ENCODE data around the gene PNPLA1.
A peak's percentile ranks its signal among the peaks of the same experiment; 100 is the strongest.

Gene PNPLA1

DNA sequence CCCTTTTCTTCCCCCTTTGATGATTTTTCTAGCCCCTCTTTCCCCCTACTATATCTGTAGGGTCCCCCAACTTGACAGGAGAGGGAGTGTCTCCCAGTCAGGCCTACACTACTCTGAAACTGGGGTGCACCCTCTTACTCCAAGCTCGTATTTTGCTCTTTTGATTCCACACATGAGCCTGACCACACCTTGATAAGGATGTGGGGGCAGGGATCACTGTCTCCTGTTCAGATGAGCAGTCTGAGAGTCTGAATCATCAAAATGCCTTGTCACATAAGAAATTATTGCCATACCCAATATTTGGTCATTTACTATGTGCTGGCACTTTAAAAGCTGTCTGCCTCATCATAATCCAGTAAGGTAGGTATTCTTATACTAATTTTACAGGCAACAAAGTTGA is 15.9 kb downstream of the PNPLA1 start:
- DNase-seq = no peak

DNA sequence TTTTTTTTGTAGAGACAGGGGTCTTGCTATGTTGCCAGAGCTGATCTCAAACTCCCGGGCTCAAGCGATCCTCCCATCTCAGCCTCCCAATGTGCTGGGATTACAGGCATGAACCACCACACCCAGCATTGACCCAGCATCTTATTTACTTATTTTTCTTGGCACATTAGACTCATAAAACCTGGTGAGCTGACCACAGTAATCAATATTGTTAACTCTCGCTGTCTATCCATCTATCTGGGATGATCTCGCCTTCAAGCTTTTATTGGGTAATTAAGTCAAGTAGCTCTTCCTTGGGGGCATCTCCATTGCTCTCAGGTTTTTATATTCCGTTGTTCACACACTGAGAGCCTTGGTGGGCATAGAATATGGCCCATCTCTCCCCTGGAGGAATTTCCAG is 17.0 kb downstream of the PNPLA1 start:
- DNase-seq = no peak

DNA sequence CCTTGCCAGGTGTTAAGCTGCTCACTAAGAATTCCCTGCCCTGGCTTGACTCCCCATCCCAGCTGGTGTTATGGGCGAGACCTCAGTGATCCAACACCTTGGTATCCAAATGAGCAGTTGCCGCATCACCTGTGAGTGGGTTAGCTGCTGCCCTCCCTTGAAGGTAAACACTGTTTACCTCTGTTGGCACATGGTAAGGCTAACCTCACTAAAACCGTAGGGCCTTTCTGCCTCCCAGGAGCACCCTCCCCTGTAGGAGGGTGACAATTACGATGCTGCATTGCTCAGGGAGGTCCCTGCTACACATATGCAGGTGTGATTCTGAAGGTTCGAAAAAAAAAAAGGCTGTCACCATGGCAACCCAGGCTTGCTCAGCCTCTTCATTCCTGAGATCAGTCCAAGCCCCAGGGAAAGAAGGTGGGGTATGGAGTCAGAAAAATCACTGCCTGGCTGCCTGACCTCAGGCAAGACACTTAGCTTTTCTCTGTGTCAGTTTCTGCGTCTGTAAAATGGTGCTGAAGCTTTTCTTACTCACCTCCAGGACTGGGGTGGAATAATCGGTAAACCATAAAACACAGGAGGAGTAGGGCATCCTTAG is 19.5 kb downstream of the PNPLA1 start:
- peak; percentile 82 for DNase-seq

GRCh38 chr6:36290668-36291620 is 21.1 kb downstream of the PNPLA1 start:
- DNase-seq = no peak

DNA sequence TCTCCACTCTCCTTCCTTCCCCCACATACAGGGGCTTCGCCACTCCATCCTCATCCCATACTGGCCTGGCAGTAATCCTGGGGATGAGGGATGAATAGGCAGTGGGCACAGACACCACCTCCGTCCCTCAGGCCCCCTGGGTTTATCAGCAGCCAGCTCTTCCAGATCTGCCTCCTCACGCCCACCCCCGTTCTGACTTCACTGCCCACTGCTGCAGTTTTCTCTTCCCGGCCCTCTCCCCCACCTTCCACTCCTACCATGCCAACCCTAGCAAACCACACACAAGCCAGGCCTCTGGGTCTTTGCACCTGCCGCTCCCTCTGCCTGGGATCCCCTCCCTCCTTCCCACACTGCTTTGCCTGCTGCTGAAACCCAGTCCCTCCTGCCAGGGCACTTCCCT is 22.3 kb downstream of the PNPLA1 start:
- no peak for DNase-seq

GRCh38 chr6:36296240-36296639 is 26.4 kb downstream of the PNPLA1 start:
- DNase-seq = no peak

GRCh38 chr6:36297051-36297450 is 27.2 kb downstream of the PNPLA1 start:
- no peak for DNase-seq

DNA sequence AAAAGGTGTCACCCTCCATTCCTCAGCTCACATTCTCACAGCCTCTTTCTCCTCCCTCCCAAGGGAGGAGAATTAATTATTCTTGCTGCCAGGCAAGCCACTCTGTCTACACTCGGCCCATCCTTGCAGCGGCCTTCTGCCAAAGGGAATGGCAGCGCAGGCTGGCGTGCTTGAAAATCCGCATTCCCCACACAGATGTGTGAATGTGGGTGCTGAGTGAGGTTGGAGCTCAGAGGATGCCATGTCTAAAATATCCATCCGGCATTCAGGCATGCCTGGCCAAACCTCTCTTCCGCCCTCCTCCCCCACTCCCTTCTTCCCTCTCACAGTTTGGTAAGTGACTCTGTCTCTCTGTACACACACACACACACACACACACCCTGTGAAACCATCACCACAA is 27.7 kb downstream of the PNPLA1 start:
- DNase-seq = no peak

GRCh38 chr6:36298027-36298426 is 28.2 kb downstream of the PNPLA1 start:
- DNase-seq = no peak

GRCh38 chr6:36301085-36301658 is 31.3 kb downstream of the PNPLA1 start:
- peak; percentile 49 for DNase-seq

GRCh38 chr6:36301781-36302180 is 31.9 kb downstream of the PNPLA1 start:
- no peak for DNase-seq

DNA sequence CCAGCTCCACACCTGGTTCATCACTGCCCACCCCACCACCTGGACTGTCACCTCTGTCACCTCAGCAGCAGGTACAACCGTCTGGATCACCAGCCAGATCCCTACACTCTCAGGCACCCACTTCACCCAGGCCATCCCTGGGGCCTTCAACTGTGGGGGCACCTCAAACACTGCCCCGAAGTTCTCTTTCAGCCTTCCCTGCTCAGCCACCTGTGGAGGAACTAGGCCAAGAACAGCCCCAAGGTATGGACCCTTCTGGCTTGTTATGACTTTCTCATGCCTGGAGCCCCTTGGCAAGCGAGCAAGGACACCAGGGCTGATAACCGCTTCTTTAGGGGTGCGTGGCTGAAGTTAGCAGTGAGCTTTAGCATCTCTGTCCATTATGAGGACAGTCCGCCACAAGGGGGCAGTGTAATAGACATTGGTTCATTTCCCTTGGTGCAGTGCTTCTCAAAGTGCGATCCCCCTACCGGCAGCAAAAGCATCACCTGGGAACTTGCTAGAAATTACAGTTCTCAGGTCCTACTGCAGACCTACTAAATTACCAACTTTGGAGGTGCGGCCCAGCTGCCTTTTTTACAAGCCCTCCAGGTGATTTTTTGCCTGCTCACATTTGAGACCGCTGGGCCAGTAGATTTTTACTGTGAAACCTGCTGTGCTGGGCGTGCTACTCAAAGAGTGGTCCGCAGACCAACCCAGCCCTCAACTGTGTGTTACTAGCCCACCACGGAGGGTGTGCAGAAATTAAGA is 32.5 kb downstream of the PNPLA1 start:
- peak; percentile 93 for DNase-seq

DNA sequence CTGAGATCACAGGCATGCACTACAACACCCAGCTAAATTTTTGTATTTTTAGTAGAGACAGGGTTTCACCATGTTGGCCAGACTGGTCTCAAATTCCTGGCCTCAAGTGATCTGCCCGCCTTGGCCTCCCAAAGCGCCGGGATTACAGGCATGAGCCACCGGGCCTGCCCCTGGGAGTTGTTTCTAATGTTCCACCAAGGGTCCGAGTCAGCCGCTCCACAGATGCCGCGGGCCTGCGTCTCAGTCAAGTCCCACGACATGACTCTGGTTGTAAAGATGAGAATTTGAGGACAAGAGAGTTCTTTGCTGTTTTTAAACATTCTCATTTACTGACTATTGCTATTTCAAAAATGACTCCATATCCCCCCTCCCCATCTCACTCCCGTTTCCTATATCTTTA is 36.0 kb downstream of the PNPLA1 start:
- no peak for DNase-seq

DNA sequence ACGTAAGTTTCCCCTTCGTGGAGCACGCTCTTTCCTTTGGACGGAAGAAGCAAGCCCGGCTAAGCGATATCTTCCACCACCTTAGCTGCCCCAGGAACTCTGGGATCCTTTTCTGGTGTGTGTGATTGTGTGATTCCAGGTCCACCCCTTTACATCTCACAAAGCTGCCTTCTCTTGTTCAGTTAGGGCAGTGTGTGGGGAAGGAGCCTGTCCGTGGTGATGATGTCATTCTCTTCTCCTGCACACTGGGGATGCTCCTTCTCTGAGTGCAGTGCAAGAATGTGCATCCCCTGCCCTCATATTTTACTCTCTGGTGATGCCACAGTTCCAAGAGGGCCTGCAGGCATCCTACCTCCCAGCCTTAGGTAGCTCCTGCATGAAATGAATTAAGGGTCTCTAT is 36.5 kb downstream of the PNPLA1 start:
- peak; percentile 61 for DNase-seq

DNA sequence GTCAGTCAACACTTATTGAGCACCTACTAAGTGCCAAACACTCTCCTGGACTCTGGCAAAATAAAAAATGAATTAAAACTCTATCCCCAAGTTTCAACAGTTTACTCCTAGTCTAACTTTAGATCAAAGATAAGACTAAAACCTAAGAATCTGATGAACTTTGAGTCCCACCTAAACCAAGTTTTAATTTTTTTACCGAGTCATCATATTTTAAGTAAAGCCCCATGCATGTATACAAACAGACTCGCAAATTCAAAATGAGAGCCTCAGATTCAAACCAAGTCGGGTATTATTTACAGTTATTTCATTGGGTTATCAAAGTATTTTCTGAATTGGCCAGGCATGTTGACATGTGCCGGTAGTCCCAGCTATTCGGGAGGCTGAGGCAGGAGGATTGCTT is 38.7 kb downstream of the PNPLA1 start:
- no peak for DNase-seq

DNA sequence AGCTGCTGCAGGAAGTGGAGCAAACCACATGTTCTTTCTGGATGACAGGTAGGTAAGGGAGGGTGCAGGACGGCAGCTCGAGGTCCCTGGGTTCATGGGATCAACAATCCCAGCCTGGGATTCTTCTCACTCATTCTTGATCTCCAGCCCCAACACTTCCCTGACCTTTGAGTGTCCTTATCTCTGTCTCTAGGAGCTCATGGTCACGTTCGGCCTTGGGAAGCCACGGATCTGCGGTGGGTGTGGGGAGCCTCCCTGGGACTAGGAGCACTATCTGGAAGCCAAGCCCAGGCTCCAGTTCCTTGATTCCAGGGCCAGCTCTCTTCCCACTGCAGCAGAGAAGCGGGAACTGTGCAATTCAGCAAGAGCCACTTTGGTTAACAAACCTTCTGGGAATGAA is 39.3 kb downstream of the PNPLA1 start:
- DNase-seq = no peak

DNA sequence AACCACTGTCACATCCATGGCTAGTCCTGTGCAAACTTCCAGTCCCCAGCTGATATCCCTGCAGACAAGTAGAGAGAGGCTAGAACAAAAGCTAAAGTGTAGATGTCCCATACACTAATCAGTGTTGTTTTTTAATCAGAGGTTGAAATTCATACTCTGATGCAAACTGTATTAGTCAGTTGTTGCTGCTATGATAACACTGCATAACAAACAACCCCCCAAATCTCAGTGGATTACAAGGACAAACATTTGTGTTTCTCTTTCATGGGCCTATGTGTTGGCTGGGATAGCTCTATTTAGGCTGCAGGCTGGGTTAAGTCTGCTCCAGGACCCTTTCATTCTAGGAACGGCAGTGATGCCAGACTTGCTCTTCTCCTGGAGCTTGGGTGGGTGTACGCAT is 40.0 kb downstream of the PNPLA1 start:
- no peak for DNase-seq

DNA sequence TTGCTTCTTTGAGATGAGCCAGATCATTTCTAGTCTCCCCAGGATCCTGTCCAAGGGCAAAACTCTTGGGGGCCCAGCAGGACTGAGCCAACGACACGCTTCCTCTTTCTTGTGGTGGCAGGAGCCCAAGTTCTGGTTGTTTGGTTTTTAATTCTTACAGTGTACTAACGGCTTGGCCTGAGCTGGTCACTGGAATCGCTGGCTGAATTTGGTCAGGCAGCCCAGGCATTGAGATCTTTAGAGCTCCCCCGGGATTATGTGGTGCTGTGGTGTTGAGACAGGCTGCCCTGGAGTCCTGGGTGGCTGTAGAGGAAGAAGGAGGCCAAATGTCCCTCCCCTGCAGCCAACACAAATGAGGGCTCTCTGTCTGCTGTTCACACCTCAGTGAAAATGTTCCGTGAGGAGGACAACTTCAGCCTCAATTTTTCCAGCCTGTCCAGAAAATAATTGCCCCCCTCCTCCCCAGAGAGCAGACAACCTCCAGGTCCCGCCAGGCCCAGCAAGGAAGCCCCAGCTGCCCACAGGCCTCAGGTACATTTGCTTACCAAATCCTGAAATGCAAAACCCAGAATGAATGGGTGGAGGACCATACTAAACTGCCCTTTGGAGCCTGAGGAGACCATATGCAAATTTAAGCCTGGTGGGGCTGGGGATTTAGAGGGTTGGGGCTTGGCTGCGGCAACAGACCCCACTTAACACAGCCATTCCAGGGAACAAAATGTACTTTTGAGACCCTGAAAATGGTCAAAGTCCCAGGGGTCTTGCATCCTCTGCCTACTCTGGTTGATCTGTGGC is 43.2 kb downstream of the PNPLA1 start:
- no peak for DNase-seq

- DNase-seq = peak; percentile 67
Observed at GRCh38 chr6:36313649-36313936, 43.7 kb downstream of the PNPLA1 start.

DNA sequence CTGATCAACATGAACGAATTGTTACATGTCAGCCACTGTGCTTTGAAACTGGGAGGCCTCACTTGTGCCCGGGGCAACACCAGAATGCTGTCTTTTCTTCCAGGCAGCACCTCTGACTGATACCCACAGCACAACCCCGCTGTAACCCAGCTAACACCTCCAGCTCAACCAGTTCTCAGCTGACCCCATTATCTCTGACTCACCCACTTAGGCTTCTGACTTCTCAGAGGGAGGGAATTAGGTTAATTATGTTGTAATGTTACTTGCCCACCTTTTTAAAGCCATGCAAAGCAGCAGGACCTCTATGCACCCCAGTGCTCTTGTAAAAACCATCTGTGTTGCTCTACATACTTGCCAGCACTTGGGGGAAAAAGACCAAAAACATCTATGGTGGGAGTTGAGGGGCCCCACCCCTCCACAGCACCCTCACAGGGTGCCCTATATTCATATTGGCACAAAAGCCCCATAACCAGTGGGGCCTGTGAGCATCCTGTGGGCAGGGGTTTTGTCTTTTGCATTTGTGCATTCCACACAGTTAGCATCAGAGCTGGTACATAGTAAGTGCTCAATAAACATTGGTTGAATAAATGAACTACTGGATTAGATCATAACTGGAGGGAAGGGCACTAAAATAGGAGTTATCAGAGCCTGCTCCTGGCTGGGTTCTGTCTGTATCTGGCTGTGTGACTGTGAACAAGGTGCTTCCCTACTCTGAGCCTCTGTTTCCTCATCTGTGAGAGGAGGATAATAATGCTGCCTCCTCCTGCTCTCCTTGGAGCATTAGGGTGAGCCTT is 44.6 kb downstream of the PNPLA1 start:
- DNase-seq = peak; percentile 97

GRCh38 chr6:36315921-36316320 is 46.1 kb downstream of the PNPLA1 start:
- DNase-seq = peak; percentile 45

GRCh38 chr6:36317623-36318022 is 47.8 kb downstream of the PNPLA1 start:
- no peak for DNase-seq

Measured in islet precursor cell (in vitro differentiated cells).